Retina (tissue), 1 donor: Measurements from ENCODE around the gene LMX1A.

Experiments
- DNase-seq: peaks from one replicate; pipeline ENCODE4 v3.0.0-alpha.2; 2016

LMX1A gene

DNA sequence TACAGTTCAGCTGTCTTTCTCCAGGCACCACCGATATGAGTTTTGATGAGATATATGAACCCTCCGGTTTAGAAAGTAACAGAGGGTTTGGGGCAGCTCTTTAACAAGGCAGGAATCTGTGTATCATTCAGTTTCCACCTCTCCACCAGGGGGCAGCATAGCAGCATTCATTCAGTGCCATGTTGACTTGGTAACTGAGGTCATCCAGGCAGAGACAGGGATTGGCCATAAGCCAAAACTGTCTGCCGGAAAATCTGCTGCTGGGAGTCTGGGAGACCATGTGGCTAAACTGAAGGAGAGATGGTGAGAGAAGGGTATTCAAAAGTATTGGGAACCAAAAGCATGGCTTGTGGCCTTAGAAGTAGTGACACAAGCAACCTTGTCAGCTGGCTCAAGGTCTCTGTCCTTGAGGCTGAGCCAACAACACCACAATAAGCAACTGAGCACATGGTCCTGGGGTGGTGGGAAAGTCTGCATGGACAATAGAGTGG, 98.5 kb downstream of the LMX1A start:
- peak; percentile 45 for DNase-seq

DNA sequence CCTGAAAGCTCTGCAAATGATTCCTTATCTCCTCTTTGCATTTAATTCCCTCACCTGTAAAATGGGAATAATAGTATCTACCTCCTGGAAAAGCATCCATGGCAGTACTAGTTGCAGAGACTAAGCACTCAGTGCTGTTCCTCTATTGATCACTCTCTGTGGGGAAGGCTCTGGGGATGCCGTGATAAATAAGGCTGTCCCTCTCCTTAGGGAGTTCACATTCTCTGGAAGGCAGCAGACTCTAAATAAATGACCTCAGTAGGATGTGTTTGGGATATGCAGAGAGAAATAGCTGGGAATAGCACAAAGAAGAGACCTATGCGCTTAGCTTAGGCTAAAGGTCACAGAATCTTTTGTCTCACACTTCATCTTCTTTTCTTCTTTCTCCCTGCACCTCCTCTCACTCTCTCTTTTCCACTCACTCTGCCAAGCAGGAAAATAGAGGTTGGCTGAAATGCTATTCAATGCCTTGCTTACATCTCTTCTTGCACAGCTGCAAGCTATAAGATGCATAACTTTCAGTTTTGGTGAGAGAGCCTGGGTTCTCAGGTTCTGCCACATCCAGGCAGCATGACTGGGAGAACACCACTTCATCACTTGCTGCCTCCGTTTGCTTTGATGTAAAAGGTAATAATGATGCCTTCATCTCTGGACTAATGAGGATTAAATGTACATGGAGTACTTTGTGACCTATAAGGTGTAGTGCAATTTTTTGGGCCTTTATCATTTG, 101.5 kb downstream of the LMX1A start:
- DNase-seq = no peak

GRCh38 chr1:165254376-165254775, 102.1 kb downstream of the LMX1A start:
- no peak for DNase-seq

- no peak for DNase-seq
Measured at GRCh38 chr1:165253818-165254254, 102.7 kb downstream of the LMX1A start.

DNA sequence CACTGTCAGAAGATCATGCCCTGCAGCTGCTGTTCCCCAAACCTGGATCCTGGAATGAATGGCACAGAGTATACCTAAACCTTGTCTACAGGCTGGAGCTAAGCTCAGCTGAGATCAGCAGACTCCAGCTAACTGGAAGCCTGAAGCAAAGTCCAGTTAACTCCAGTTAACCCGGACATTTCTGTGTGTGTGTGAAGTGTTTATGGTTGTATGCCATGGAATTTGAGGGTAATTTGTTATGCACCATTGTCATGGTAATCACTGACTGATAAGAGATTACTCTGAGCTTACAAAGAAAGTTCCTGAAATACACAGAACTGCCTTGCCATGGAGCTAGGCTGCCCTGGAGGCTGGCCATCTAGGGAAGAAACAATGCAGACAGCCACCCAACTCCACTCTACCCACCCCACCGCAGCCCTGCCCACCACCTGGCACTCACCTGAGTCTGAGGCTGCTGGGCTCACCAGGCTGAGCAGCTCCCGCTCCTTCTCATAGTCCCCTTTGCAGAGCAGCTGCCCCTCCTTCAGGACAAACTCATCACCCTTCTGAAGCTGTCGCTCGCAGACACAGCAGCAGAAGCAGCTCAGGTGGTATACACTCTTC, 107.4 kb downstream of the LMX1A start:
- no peak for DNase-seq

- DNase-seq = no peak
Measured at GRCh38 chr1:165241952-165242351, 114.6 kb downstream of the LMX1A start.

DNA sequence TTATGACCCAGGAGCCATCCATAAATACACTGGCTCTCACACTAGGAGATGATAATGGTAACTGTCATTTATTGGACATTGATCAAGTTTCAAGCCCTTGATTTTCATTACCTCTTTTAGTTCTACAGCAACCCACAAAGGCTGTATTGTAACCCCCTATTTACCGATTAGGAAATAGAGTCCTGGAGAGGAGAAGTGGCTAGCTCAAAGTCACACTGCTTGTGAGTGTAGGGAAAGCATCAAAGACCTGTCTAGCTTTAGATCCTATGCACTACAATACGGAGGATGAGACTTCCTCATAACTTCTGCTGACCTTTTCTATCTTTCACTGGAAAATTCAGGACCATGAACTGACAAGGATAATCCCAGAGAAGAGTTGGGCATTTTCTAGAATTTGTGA, 115.2 kb downstream of the LMX1A start:
- no peak for DNase-seq

DNA sequence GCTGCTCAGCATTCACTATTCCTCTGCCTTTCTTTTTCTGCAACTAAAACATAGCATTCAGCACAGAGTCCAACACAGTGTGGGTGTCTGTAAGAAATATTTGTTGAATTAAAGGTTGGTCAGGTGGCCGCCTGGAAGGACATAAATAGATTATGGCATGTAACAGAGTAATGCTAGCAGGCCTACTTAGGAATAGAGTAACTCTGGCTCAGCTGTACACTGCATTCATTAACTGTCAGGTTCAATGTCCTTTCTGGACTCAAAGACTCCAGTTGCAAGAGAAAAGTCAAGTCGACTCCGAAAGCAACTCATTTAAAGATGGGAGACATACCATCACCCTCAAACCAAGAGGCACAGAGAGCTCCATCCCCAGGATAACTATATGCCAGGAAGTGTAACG, 116.0 kb downstream of the LMX1A start:
- DNase-seq = no peak

- DNase-seq = no peak
Measured at GRCh38 chr1:165239873-165240272, 116.6 kb downstream of the LMX1A start.

- DNase-seq = peak; percentile 89
Measured at GRCh38 chr1:165235777-165236291, 120.7 kb downstream of the LMX1A start.

DNA sequence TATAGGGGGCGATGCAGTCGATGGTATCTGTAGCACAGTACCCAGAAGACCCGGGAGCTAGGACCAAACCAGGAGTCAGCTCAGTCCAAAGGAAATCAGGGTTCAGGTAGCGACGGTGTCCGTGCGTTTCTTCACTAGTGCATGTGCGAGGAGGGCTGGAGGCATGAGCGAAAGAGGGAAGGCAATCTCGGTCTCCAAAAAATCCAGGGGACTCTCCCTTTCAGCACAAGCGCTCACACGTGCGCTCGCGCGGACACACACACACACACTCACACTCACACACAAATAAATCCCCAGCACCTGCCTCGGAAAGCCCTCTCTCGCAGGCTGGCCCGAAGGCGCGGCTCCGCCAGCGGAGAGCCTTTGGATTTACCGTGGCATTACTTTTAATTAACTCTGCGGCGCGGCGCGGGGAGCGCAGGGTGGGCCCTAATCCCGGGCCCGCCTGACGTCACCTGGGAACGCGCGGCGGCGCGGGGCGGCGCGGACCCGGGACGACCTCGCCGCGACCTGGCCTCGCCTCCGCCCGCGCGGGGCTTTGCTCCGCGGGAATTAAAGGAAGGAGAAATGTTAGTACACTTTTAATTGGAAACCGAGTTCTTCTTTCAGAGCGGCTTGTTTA, 121.2 kb downstream of the LMX1A start:
- peak; percentile 87 for DNase-seq

GRCh38 chr1:165234149-165234548, 122.4 kb downstream of the LMX1A start:
- DNase-seq = no peak

GRCh38 chr1:165228676-165229075, 127.8 kb downstream of the LMX1A start:
- DNase-seq = no peak

DNA sequence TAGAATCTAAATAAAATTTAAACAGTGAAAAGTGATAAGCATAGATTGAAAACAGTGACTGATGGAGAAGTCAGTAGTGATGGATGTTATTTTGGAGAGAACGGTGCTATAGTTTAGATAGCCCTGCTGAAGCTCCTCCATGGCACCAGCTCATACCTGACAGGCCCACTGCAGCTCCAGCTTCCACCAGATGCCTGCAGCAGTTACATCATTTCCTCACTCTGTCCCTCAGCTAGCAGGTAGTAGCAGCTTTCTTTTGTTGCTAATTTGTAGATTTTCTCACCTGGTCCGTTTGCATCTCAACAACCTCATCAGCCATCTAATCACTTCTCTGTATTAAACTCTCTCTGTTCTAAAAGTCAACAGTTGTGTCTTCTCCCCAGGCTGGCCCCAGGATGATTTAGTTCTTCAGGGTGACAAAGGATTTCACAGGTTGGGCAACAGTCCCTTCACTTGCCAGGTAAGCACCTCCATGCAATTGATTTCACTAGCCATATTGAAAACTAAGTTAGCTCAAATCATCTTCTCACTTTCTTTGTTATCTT, 128.3 kb downstream of the LMX1A start:
- no peak for DNase-seq

GRCh38 chr1:165226326-165226725, 130.2 kb downstream of the LMX1A start:
- no peak for DNase-seq

- no peak for DNase-seq
Measured at GRCh38 chr1:165225650-165226049, 130.9 kb downstream of the LMX1A start.

GRCh38 chr1:165225062-165225461, 131.5 kb downstream of the LMX1A start:
- no peak for DNase-seq

DNA sequence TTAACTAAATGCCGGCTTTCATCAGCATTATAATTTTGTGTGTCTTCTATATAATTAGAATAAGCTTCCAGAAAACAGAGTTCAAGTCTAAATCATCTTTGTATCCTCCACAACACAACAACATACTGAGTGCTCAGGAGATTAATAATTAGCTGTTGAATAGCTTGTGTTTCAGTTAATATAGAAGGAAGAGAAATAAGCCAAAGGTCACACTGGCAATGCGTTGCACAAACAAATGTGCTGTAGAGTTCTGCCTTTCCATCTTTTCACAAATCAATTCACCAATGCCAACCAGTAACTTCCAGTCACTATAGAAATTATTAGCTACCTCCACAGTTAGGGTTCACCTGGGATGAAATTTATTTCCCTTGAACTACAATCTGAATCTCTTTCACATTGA, 132.0 kb downstream of the LMX1A start:
- no peak for DNase-seq

- DNase-seq = no peak
Measured at GRCh38 chr1:165222580-165222979, 133.9 kb downstream of the LMX1A start.

DNA sequence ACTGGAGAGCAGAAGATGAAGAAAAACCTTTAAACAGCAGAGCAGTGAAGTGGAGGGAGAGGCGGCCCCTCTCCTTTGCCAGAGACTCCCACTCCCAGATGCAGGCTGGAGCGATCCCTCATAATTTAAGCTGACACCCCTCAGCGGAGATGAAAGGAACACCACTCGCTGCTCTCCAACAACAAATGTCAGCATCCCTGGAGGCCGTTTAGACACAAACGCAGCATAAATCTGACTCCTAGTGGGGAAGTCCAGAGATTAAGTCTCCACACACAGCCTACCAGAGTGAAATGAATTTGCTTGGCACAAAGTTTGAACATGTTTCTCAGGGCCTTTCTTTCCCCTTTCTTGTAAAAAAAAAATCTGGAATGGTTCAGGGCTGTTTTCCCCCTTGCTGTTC, 137.8 kb downstream of the LMX1A start:
- peak; percentile 52 for DNase-seq

GRCh38 chr1:165217958-165218357, 138.6 kb downstream of the LMX1A start:
- no peak for DNase-seq

- no peak for DNase-seq
Measured at GRCh38 chr1:165216254-165216653, 140.3 kb downstream of the LMX1A start.

GRCh38 chr1:165215676-165216075, 140.8 kb downstream of the LMX1A start:
- DNase-seq = no peak

DNA sequence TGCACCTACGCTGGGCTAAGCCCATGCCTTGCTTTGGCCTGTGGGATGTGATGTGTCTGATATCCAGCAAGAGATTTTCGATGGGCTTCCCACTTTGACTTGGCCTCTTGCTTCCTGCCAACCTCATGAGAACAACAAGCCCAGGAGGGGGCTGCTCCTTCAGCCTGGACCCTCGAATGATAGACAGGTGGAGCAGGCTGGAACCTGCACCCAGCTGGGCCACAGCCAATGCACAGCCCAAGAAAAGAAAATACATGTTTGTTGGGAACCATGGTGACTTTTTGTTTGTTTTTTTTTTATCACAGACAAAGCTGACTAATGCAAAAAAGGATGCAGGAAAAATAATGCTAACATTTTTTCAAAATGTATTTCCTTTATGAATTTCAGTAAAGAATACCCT, 144.3 kb downstream of the LMX1A start:
- no peak for DNase-seq
